Hepatocyte (in vitro differentiated cells): ENCODE results near the gene KCNK4.

Source experiments
- CTCF ChIP-seq: fragments of 200-600 bp; sonication (generic); IDR thresholded peaks from 2 replicates; pipeline ENCODE4 v1.5.1; 2016; ENCODE audit warnings: antibody characterized with exemption, mild to moderate bottlenecking; ENCODE audit not compliant: poor library complexity
- EZH2 ChIP-seq: fragments of 200-600 bp; sonication (generic); IDR thresholded peaks from 2 replicates; pipeline ENCODE4 v1.6.1; 2016; ENCODE audit warnings: antibody characterized with exemption, mild to moderate bottlenecking, borderline replicate concordance
- EZH2phosphoT487 ChIP-seq: fragments of 200-600 bp; sonication (generic); IDR thresholded peaks from one replicate; pipeline ENCODE4 v1.6.1; 2018; ENCODE audit warnings: antibody characterized with exemption, mild to moderate bottlenecking, low read depth, moderate library complexity; ENCODE audit not compliant: unreplicated experiment, severe bottlenecking

- TF ChIP-seq CTCF (no peak), EZH2 (no peak), EZH2phosphoT487 (no peak)
Measured at GRCh38 chr11:64334764-64335735, 43.9 kb downstream of the KCNK4 start.
